Measurements from ENCODE around the gene DBT.

DNA sequence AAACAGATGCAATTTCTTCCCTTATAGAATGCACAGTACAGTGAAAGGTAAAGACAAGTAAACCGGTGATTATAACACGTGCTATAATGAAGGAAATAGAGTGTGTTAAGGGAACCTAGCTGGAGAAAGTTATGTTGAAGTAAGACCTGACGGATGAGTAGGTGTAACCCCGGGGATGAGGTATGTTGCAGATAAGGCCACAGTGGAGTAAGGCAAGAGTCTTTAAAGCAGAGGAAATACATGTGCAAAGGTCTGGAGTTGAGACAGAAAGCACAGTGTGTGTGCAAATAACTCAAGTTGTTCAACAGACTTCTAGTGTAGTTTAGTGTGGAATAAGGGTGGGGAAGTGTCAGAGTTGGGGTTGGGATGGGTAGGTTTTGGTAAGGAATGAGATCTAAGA, 2.9 kb downstream of the DBT start:
- TF ChIP-seq GATA3 (IDR thresholded peaks at IDR 0.05; ENCODE audit: low read depth, low read length) (no peak), GATA2 (IDR thresholded peaks at IDR 0.05; ENCODE audit: low read depth, low read length) (no peak)

Data from SH-SY5Y (cell line).